Measurements from ENCODE around the gene DCP1B.
A peak's percentile ranks its signal among the peaks of the same experiment; 100 is the strongest.

Gene DCP1B

GRCh38 chr12:1918081-1918883 lies 86.0 kb downstream of the DCP1B start, which contains the start of gene CACNA2D4:
Gene CACNA2D4, minus strand, starts transcription at chr12:1918652. Its CDS starts 179 bp downstream, at chr12:1918473.
- DNase-seq: no peak

- DNase-seq: no peak
Observed at GRCh38 chr12:1917172-1918070, 86.8 kb downstream of the DCP1B start.

GRCh38 chr12:1916371-1917171 lies 87.7 kb downstream of the DCP1B start:
- peak; percentile 14 for DNase-seq

GRCh38 chr12:1915082-1915968 lies 88.9 kb downstream of the DCP1B start:
- DNase-seq: no peak

- DNase-seq: no peak
Observed at GRCh38 chr12:1914114-1914911, 89.9 kb downstream of the DCP1B start.

- DNase-seq: no peak
Observed at GRCh38 chr12:1913377-1914113, 90.7 kb downstream of the DCP1B start.

GRCh38 chr12:1912580-1913376 lies 91.5 kb downstream of the DCP1B start:
- no peak for DNase-seq

- DNase-seq: peak; percentile 53
Observed at GRCh38 chr12:1911598-1912575, 92.4 kb downstream of the DCP1B start.

- DNase-seq: no peak
Observed at GRCh38 chr12:1910468-1910867, 93.8 kb downstream of the DCP1B start.

- no peak for DNase-seq
Observed at GRCh38 chr12:1908758-1909157, 95.5 kb downstream of the DCP1B start.

- DNase-seq: peak; percentile 17
Observed at GRCh38 chr12:1907652-1908611, 96.3 kb downstream of the DCP1B start.

GRCh38 chr12:1906579-1906978 lies 97.7 kb downstream of the DCP1B start:
- DNase-seq: no peak

GRCh38 chr12:1904875-1905274 lies 99.4 kb downstream of the DCP1B start:
- DNase-seq: no peak

- DNase-seq: no peak
Observed at GRCh38 chr12:1896964-1897363, 107.3 kb downstream of the DCP1B start.

Measured in NCI-H2029 treated with DMSO at 0.1 percent for 48 hours (cell line).